Stimulated activated memory B cell treated with anti-CD40 and anti-IgM and Interleukin-4, amounts not matched to agents 10 μg/mL and 1 μg/mL and 100 μg/mL, for 72 hours (primary cell): Measurements from ENCODE around the gene BASP1.

Source experiments
- ATAC-seq: fragments of 150-1000 bp; cut with Tn5 transposase; 2 replicates; pipeline ENCODE4 v1.10.0; 2021
- H3K27ac Mint-ChIP-seq: one replicate; pipeline ENCODE4 v1.8.0; 2022; ENCODE audit warnings: mild to moderate bottlenecking, mixed read lengths
- H3K27me3 Mint-ChIP-seq: one replicate; pipeline ENCODE4 v1.8.0; 2022; ENCODE audit warnings: mixed read lengths
- H3K36me3 Mint-ChIP-seq: one replicate; pipeline ENCODE4 v1.8.0; 2022; ENCODE audit warnings: mixed read lengths
- H3K4me1 Mint-ChIP-seq: one replicate; pipeline ENCODE4 v1.8.0; 2022; ENCODE audit warnings: mixed read lengths
- H3K4me3 Mint-ChIP-seq: one replicate; pipeline ENCODE4 v1.8.0; 2022; ENCODE audit warnings: mild to moderate bottlenecking, moderate library complexity, mixed read lengths
- H3K9me3 Mint-ChIP-seq: one replicate; pipeline ENCODE4 v1.8.0; 2022; ENCODE audit warnings: mixed read lengths

Gene BASP1

DNA sequence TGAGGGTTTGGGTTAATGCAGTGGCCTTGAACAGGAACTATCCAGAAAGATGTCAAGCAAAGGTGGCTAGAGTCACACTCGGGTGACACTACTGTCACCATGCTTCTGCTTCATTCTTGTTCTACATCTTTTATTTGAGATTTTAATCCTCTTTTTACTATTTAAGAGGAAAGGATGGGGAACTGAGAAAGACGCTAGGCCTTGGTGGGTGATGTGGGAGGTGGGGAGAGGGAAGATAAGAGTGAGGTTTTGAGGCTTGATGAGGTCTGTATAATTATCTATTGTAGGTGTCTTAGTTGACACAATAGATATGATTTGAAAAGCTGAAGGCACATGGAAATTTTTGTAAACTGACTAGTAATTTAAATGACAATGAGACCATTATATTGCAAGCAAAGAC, 3.5 kb upstream of the BASP1 start:
- Mint-ChIP-seq H3K27ac (no peak overlapping the region), H3K9me3 (peaks cover 3% of the 10 kb centered on the region), H3K4me3 (no peak overlapping the region), H3K27me3 (no peaks in the 10 kb centered on the region), H3K36me3 (peaks cover 4% of the 10 kb centered on the region), H3K4me1 (peaks cover 35% of the 10 kb centered on the region)
- ATAC-seq = no peak

DNA sequence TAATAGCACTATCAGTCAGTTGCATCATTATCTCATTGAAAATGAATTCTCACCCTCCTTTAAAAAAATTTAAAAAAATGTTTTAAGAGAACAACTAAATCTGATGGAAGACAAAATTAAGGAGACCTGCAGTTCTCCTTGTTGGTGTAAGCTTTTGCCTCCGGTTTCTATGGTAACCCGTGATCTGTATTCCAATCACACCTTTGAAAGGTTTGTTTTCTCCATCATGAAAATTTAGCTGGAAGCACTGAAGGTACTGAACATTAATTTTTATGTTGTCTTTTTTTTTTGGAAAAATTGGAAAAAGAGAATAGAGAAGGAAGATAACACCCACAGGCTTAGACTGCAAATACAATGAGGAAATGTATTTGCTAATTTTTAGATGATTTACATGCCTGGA, 2.5 kb upstream of the BASP1 start:
- Mint-ChIP-seq H3K4me1 (peaks cover 45% of the 10 kb centered on the region), H3K27me3 (no peaks in the 10 kb centered on the region), H3K27ac (no peak overlapping the region), H3K4me3 (no peak overlapping the region), H3K9me3 (no peaks in the 10 kb centered on the region), H3K36me3 (peaks cover 13% of the 10 kb centered on the region)
- no peak for ATAC-seq

DNA sequence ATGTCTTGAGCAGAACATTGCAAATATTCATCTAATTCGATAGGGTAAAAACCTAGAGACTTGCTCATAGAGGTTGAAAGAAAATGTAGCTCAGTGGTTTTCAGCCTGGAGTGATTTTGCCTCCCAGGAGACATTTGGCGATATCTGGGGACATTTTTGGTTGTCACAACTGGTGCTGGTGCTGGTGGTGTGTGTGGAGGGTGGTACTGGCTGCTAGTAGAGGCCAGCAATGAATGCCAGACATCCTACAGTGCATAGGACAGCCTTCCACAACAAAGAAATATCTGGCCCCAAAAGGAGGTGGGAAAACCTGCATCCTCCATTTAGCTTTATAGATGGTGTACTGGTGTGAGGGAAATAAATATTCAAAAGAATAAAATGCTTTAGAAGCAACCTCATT, 2.1 kb upstream of the BASP1 start:
- no peak for ATAC-seq
- Mint-ChIP-seq H3K27ac (no peak overlapping the region), H3K9me3 (no peaks in the 10 kb centered on the region), H3K36me3 (peaks cover 18% of the 10 kb centered on the region), H3K4me1 (peaks cover 50% of the 10 kb centered on the region), H3K4me3 (no peak overlapping the region), H3K27me3 (no peaks in the 10 kb centered on the region)

DNA sequence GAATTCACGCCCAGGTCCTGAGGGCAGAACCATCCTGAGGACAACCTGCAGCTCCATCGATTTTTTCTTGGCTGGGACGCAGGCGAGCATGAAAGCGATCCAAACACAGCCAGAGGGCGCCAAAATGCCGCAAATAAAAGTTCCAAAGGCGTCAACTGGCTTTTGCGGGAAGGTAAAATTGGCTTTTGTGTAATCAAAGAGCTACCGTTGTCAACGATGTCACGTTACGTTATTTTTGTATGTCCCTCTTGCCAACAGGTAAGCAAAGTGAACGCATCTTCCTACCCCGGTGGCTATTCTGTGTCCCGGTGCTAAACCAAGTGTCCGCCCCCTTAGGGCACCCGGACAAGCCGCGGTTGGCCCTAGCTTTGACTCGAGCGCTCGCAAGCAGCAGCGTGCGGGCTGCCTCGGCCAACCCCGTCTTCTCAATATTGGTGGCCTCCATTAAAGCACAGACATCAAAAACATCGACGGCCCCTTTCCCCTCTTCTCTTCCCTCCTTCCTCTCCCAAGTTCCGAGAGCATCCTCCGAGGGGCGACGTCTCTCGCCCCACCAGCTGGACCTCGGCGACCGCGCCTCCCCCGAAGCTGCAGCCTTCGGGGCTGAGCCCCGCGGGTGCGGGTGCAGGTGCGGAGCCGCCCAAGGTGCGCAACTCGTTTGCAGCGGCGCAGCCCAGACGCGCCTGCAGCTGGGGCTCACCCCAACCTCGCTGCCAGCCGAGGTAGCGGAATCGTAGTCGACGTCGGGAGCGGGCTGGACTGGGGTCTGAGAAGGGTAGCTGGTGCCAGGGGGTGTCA, 1.1 kb upstream of the BASP1 start:
- Mint-ChIP-seq H3K9me3 (no peaks in the 10 kb centered on the region), H3K27me3 (no peaks in the 10 kb centered on the region), H3K4me1 (peaks cover 60% of the 10 kb centered on the region), H3K27ac (peak overlapping the region; percentile 89), H3K36me3 (peaks cover 18% of the 10 kb centered on the region), H3K4me3 (peak overlapping the region; percentile 88)
- peak; percentile 68 for ATAC-seq

DNA sequence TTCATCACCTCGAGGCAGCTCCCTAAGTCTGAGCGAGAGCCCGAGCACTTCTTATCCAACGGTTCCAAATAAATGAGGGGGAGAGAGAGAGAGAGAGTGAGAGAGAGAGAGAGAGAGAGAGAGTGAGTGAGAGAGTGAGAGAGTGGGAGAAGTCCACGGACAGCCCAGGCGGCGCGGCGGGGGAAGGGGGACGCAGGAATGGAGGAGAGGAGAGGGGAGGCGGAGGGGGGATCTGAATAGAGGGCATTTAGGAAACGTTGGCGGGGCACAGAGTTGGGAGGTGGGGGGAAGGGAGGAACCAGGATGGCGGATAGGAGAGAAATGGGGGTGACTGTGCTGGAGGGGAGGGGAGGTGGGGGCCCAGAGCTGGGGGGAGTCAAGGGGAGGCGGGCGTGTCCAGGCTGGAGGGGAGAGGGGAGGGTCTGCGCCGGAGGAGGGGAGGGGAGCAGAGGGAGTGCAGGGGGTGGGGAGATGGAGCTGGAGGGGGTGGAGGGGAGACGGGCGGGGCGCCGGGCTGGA, 398 bp upstream of the BASP1 start:
- Mint-ChIP-seq H3K9me3 (no peaks in the 10 kb centered on the region), H3K27ac (peak overlapping the region; percentile 89), H3K4me3 (peak overlapping the region; percentile 88), H3K27me3 (no peaks in the 10 kb centered on the region), H3K4me1 (peaks cover 66% of the 10 kb centered on the region), H3K36me3 (peaks cover 18% of the 10 kb centered on the region)
- ATAC-seq = peak; percentile 31

DNA sequence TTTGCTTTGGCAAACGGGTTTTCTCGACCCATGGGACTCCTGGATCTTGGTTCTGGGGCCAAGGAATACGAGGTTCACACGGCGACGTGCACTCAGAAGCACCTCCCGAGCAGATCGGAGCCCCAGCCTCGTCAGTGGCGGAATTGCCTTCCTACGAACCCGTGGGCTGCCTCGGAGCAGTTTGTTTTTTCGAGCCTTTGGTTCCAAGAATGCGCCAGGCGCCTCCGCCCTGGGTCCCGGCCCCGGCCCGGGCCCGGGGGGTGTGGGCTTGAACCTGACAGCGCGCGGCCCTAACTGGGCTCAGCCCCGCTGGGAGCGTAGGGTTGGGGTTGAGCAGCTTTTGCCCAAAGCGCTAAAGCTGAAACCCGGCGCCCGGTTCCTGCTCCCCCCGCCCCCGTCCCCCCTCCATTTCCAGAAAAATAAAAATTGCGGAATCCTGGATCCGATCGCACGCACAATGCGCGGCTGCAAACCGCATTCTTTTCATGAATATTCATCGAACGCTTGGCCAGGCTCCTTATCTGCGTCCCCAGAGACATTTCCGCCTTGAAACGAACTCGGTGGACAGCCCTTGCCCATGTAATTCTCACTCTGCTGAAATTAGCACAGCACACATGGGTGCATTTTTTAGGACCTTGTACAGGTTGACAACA, 1.0 kb downstream of the BASP1 start:
- Mint-ChIP-seq H3K27ac (peak overlapping the region; percentile 89), H3K27me3 (no peaks in the 10 kb centered on the region), H3K4me1 (peaks cover 74% of the 10 kb centered on the region), H3K9me3 (no peaks in the 10 kb centered on the region), H3K4me3 (peak overlapping the region; percentile 88), H3K36me3 (peaks cover 30% of the 10 kb centered on the region)
- ATAC-seq = peak; percentile 15

DNA sequence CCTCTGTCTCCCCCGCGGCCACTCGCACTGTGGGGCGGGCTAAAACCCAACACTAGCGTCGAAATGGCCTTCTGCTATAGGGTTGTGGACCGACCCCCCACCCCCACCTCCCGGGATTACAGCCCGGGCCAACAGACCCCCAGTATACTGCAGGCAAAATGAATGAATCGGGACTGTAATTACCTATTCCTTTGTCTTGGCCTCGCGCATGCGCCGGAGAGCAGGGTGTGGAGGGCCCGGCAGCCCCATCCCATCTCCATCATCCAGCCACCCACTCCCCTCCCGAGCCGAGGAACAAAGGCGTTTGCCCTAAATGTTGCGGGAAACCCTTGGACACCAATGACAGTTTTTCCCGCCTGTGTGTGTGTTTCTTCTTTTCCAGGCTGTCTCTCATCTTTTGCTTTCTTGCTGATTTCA, 1.6 kb downstream of the BASP1 start:
- H3K4me3 Mint-ChIP-seq = peak overlapping the region; percentile 88
- peak overlapping the region; percentile 89 for H3K27ac Mint-ChIP-seq
- no peaks in the 10 kb centered on the region for H3K9me3 Mint-ChIP-seq
- H3K27me3 Mint-ChIP-seq = no peaks in the 10 kb centered on the region
- H3K36me3 Mint-ChIP-seq = peaks cover 30% of the 10 kb centered on the region
- ATAC-seq = peak; percentile 17
- H3K4me1 Mint-ChIP-seq = peaks cover 75% of the 10 kb centered on the region

DNA sequence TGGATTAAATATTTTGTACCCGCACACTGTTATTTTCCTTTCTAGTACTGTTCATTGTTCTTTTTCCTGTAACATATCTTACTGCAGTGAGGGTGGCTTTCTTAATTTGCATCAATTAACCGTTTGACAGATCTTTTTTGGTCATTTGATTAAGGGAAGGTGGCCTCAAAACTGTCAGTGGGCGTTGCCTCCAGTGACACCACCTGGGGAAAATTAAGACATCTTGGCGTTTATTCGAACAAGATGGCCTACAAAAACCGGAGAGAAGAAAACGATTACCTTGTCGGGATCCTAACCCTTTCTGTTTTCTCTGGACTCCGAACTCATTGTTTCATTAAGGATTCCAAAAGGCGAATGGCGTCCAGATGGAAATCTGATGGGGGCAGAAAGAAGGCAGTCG, 2.0 kb downstream of the BASP1 start:
- H3K9me3 Mint-ChIP-seq = no peaks in the 10 kb centered on the region
- H3K4me1 Mint-ChIP-seq = peaks cover 77% of the 10 kb centered on the region
- H3K4me3 Mint-ChIP-seq = peak overlapping the region; percentile 88
- H3K27me3 Mint-ChIP-seq = no peaks in the 10 kb centered on the region
- H3K36me3 Mint-ChIP-seq = peaks cover 30% of the 10 kb centered on the region
- no peak for ATAC-seq
- H3K27ac Mint-ChIP-seq = peak overlapping the region; percentile 89

DNA sequence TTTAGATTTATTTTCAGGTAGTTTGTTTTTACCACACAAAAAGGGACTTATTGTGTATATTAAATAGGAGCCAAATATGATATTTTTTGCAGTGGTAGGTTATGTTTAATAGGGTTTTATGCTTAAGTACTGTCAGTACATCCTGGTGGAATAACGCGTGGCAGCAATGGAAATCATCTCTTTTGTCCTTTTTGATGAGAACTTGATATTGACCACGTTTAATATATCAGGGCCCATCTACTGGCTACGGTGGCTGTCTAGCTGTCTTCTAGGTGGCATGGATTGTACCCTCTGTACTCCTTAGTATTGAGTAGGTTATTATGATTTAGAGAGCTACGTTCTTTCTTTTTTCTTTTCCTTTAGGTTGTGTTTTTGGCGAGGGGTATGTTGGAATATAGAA, 2.6 kb downstream of the BASP1 start:
- peaks cover 30% of the 10 kb centered on the region for H3K36me3 Mint-ChIP-seq
- H3K27ac Mint-ChIP-seq = peak overlapping the region; percentile 89
- no peaks in the 10 kb centered on the region for H3K27me3 Mint-ChIP-seq
- peaks cover 81% of the 10 kb centered on the region for H3K4me1 Mint-ChIP-seq
- H3K9me3 Mint-ChIP-seq = no peaks in the 10 kb centered on the region
- peak overlapping the region; percentile 88 for H3K4me3 Mint-ChIP-seq
- no peak for ATAC-seq

DNA sequence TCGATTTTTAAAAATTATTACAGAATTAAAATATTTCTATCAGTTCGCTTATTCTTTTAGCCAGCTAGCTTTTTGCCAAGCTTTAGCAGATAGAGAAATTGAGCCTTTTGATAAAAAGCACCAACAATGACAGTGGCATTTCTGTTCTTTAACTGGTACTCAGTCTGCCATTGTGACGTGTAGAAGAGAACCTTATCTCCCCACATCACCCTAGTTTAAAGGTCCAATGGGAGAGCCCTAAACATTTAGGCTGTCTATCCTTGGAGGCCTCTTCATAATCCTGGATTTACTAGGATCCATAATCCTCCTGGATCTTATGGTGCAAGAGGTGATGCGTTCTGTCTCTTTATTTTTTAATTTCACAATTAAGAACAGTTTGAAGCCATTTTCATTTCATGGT, 3.0 kb downstream of the BASP1 start:
- Mint-ChIP-seq H3K4me1 (peaks cover 81% of the 10 kb centered on the region), H3K36me3 (peaks cover 30% of the 10 kb centered on the region), H3K9me3 (no peaks in the 10 kb centered on the region), H3K27me3 (no peaks in the 10 kb centered on the region), H3K4me3 (peak overlapping the region; percentile 48), H3K27ac (peak overlapping the region; percentile 89)
- ATAC-seq = no peak

DNA sequence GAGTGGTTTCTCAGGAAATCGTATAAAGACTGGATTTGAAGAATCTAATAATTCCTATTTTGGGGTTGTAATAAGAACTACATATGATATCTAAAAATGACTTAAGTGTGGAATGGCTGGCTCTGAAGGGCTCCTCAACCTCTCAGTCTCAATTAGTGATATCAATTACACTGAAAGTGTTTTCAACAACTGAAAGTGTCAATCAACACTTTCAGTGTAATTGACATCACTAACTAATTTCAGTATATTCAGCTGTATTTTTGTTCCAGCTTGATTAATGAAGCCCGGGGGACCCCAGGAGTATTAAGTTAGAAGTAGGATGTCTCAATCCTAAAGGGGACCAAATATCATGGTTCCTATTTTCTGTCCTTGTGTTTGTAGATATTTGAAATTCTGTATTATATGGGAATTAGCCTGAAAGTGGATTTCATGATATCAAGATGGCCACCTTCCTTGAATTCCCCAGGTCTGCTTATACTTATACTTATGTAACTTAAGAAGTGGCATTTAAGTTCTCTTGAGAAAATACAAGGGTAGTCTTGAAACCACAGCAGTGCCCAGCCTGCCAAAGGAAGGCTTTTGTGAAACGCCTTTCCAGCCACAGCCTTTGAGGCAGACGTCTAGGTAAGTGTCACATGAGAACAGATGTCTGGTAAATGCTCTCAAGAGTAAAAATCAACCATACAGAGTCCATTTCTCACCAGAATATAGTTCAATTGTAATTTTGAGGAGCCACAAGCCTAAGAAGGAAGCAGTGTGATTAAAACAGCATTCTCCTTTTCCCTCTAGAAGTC, 4.6 kb downstream of the BASP1 start:
- Mint-ChIP-seq H3K27ac (peak overlapping the region; percentile 89), H3K9me3 (no peaks in the 10 kb centered on the region), H3K36me3 (peaks cover 34% of the 10 kb centered on the region), H3K4me1 (peaks cover 80% of the 10 kb centered on the region), H3K4me3 (peak overlapping the region; percentile 55), H3K27me3 (no peaks in the 10 kb centered on the region)
- ATAC-seq = no peak

DNA sequence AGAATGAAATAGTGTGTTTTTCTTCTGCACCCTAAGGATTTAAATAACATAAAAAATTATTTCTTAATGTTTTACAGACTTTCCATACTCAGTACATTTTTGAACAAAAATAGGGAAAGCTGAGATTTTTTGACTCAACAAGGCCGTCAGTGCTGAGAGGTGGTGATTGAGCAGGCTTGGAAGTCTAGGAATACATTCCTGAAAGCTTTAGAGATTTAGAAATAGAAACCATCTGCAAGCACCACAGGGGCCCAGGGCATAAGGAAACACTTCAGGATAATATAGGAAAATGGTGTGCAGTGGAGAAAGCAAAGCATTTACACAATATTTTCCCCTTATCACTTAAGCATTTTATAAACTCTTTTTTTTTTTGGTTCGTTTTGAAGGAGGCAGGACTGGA, 5.2 kb downstream of the BASP1 start:
- Mint-ChIP-seq H3K36me3 (peaks cover 34% of the 10 kb centered on the region), H3K4me1 (peaks cover 83% of the 10 kb centered on the region), H3K27me3 (no peaks in the 10 kb centered on the region), H3K27ac (peak overlapping the region; percentile 89), H3K9me3 (no peaks in the 10 kb centered on the region), H3K4me3 (peak overlapping the region; percentile 58)
- ATAC-seq = no peak

DNA sequence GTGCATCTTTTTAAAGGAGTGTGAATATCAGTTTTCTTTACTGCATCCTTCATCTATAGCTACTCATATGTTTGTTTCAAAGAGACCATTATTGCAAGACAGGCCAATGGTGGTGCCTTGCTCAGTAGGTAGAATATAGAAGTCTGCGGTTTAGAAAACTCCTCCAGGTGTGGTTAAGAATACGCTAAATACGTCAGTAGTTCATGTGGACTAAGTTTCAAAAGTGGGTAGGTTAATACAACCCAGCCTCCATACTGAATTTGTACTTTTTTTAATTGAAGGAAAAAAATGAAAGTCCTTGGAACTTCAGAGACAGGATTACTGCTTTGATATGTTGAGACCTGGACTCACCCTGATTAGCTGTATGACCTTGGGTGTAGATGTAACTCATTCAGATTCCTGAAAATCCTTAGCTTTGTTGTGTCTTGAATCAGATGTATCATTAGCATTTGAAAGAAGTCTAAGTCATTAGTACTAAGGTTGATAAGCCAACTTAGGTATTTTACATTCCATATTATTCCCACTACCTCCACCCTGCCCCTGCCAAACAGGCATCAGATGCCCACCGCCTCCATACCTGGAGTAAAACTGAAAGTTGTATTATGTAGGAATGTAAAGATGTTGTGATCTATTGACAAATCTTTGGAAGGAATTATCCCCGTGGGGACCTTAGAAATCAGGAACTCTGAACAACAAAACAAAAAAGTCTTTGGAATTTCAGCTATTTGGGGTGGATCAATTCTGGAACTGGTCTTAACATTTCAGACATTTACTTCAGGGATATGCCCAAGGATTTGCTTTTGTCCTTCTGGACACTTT, 6.1 kb downstream of the BASP1 start:
- Mint-ChIP-seq H3K4me1 (peaks cover 92% of the 10 kb centered on the region), H3K9me3 (no peaks in the 10 kb centered on the region), H3K36me3 (peaks cover 43% of the 10 kb centered on the region), H3K27me3 (no peaks in the 10 kb centered on the region), H3K27ac (peak overlapping the region; percentile 89), H3K4me3 (peak overlapping the region; percentile 67)
- ATAC-seq = peak; percentile 50

DNA sequence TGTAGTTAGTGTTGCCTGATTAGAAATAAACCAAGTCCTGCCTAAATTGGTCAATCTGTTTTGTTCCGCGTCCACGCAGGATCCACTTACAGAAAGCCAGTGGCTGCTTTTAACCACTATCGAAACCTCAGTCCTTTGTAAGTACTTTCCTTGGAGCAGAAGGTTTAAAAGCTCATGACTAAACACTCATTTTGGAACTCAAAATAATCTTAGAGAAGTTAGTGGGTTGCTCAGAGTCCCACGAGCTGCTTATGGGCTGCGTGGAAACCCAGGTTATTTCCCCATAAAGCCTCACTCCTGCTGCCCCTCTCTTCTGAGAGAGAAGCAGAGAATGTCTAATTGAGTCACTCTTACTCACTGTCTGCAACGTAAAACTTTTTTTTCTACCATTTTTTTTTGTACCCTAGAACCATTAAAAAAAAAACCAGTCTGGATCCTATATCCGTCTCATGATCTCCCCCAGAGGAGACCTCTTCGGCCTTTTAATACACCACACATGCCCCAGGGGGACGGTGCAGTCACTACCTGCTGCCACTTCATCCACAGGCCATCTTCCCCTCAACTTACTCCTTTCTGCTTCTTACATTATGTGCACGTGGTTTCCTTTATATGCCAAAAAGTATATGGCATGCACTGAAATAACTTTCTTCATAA, 7.6 kb downstream of the BASP1 start:
- H3K36me3 Mint-ChIP-seq = peaks cover 43% of the 10 kb centered on the region
- ATAC-seq = peak; percentile 94
- H3K27me3 Mint-ChIP-seq = no peaks in the 10 kb centered on the region
- peaks cover 94% of the 10 kb centered on the region for H3K4me1 Mint-ChIP-seq
- peak overlapping the region; percentile 67 for H3K4me3 Mint-ChIP-seq
- peak overlapping the region; percentile 89 for H3K27ac Mint-ChIP-seq
- H3K9me3 Mint-ChIP-seq = no peaks in the 10 kb centered on the region
